SH-SY5Y (cell line): ENCODE data around the gene FYN.

Source experiments
- GATA2 ChIP-seq: IDR thresholded peaks from 2 replicates; pipeline ENCODE4 v1.6.1; 2011; ENCODE audit warnings: mild to moderate bottlenecking, low read depth, low read length
- GATA3 ChIP-seq: IDR thresholded peaks from 2 replicates; pipeline ENCODE4 v1.6.1; 2011; ENCODE audit warnings: low read depth, mild to moderate bottlenecking, low read length, moderate library complexity

DNA sequence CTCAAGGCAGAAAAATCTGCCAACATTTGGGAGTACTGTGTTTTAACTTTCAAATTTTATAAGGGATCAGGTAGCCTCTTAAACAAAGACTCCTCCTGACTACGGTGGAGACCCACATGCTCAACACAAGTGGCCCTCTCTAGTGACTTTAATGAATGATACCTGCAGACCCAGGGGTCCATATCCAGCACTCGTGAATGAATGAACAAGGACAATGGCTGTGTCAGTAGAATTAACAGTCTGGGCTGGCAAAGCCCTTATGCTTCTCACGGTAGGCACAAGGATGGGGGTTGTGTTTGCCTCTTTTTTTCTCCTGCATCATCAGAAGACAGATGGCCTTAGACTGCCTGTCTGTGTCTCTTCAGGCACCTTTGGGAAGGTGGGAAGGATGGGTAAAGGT lies 154.9 kb downstream of the FYN start:
- TF ChIP-seq GATA2, result no peak
- TF ChIP-seq GATA3, result no peak
